Ishikawa (cell line): ENCODE measurements around the gene DRD4.

ENCODE experiments used
- CEBPB ChIP-seq: IDR thresholded peaks from 2 replicates; pipeline ENCODE4 v1.6.1; 2012
- EGR1 ChIP-seq: IDR thresholded peaks from 2 replicates; pipeline ENCODE4 v1.6.1; 2012
- EP300 ChIP-seq: IDR thresholded peaks from 2 replicates; pipeline ENCODE4 v1.6.1; 2012; ENCODE audit warnings: borderline replicate concordance
- REST ChIP-seq: IDR thresholded peaks from 2 replicates; pipeline ENCODE4 v1.6.1; 2012; ENCODE audit warnings: low read depth, mild to moderate bottlenecking
- TAF1 ChIP-seq: IDR thresholded peaks from 2 replicates; pipeline ENCODE4 v1.6.1; 2012; ENCODE audit warnings: low read depth, mild to moderate bottlenecking
- TEAD4 ChIP-seq: IDR thresholded peaks from 2 replicates; pipeline ENCODE4 v1.6.1; 2012
- YY1 ChIP-seq: IDR thresholded peaks from 2 replicates; pipeline ENCODE4 v1.6.1; 2012; ENCODE audit warnings: low read depth
- ZBTB7A ChIP-seq: IDR thresholded peaks from 2 replicates; pipeline ENCODE4 v1.6.1; 2012; ENCODE audit warnings: low read depth
- TF ChIP-seq, protein P1 (sequence below): IDR thresholded peaks from 2 replicates; pipeline ENCODE4 v1.6.1; 2012
- TF ChIP-seq, protein P2 (sequence below): IDR thresholded peaks from 2 replicates; pipeline ENCODE4 v1.6.1; 2012

GRCh38 chr11:660281-660680, 23.2 kb downstream of the DRD4 start:
- TF ChIP-seq CEBPB = no peak
- TF ChIP-seq, protein P1, sequence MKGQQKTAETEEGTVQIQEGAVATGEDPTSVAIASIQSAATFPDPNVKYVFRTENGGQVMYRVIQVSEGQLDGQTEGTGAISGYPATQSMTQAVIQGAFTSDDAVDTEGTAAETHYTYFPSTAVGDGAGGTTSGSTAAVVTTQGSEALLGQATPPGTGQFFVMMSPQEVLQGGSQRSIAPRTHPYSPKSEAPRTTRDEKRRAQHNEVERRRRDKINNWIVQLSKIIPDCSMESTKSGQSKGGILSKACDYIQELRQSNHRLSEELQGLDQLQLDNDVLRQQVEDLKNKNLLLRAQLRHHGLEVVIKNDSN = no peak
- no peak for TF ChIP-seq EP300
- TF ChIP-seq REST = no peak
- TF ChIP-seq EGR1 = no peak
- TF ChIP-seq TAF1 = no peak
- no peak for TF ChIP-seq ZBTB7A
- no peak for TF ChIP-seq YY1
- TF ChIP-seq, protein P2, sequence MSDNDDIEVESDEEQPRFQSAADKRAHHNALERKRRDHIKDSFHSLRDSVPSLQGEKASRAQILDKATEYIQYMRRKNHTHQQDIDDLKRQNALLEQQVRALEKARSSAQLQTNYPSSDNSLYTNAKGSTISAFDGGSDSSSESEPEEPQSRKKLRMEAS = no peak
- TF ChIP-seq TEAD4 = no peak
